A673 (cell line): ENCODE measurements around the gene CCDC136.

Experiments
- CTCF ChIP-seq: fragments of 300-800, 200-600 bp; sonication (generic); conservative IDR thresholded peaks from 2 replicates; pipeline ENCODE4 v1.5.1; 2017; ENCODE audit warnings: low read depth, mild to moderate bottlenecking, antibody characterized with exemption, low read length, moderate library complexity, mixed read lengths
- EZH2 ChIP-seq: fragments of 200-600 bp; sonication (generic); IDR thresholded peaks from 2 replicates; pipeline ENCODE4 v1.6.1; 2017; ENCODE audit warnings: borderline replicate concordance, low read depth, mild to moderate bottlenecking, mixed read lengths, antibody characterized with exemption, low read length; ENCODE audit not compliant: poor library complexity, severe bottlenecking

GRCh38 chr7:128778946-128779345 lies 12.8 kb upstream of the CCDC136 start:
- TF ChIP-seq CTCF (no peak), EZH2 (no peak)
